ENCODE results near the gene SPRR4. TPM values are rescaled to one million over a fixed set of nuclear protein-coding genes. Genes with fewer than 3 reads are reported as not detected.

SPRR4 gene
- polyA plus RNA-seq, 1 donor (not counting 4 experiments of a cell fraction or from before 2014, with no cell fraction given), result 1.9 TPM

GRCh38 chr1:152969036-152969435 lies 1.4 kb upstream of the SPRR4 start:
- Histone ChIP-seq H3K79me2 (ENCODE audit: control insufficient read depth, insufficient read depth, low read length) (no peaks in the 10 kb centered on the region), H4K20me1 (ENCODE audit: control insufficient read depth, extremely low read depth, insufficient read depth, low read length) (no peaks in the 10 kb centered on the region), H3K9me1 (ENCODE audit: control insufficient read depth, extremely low read depth, insufficient read depth, low read length) (no peaks in the 10 kb centered on the region), H3K27ac (ENCODE audit: control insufficient read depth, insufficient read depth, low read length) (no peak overlapping the region), H3K4me3 (ENCODE audit: control insufficient read depth in 2 of 3, extremely low read depth in 1 of 3, insufficient read depth in 2 of 3, low read depth in 1 of 3, low read length in 3 of 3) (no peak overlapping the region), H3K36me3 (ENCODE audit: control insufficient read depth in 2 of 2, extremely low read depth in 1 of 2, insufficient read depth in 2 of 2, low read length in 2 of 2) (no peaks in the 10 kb centered on the region), H3K4me1 (ENCODE audit: control insufficient read depth, extremely low read depth, insufficient read depth, low read length) (peaks cover 27% of the 10 kb centered on the region), H3K9me3 (ENCODE audit: control insufficient read depth, low read depth, low read length) (no peaks in the 10 kb centered on the region), H3K27me3 (ENCODE audit: control insufficient read depth, extremely low read depth, insufficient read depth, low read length) (no peaks in the 10 kb centered on the region), H2AFZ (ENCODE audit: control insufficient read depth, low read length) (no peak overlapping the region), H3K9ac (ENCODE audit: control insufficient read depth, extremely low read depth, insufficient read depth, low read length) (no peak overlapping the region), H3K4me2 (ENCODE audit: control insufficient read depth, extremely low read depth, insufficient read depth, low read depth, low read length) (no peak overlapping the region)
- TF ChIP-seq EZH2 (IDR thresholded peaks at IDR 0.05; ENCODE audit: low read length) (no peak), CTCF (optimal IDR thresholded peaks at IDR 0.05 in 1 of 3, IDR thresholded peaks at IDR 0.05 in 1 of 3, conservative IDR thresholded peaks at IDR 0.05 in 1 of 3; ENCODE audit: extremely low read depth in 1 of 3, insufficient read depth in 2 of 3, low read length in 3 of 3) (no peak)
- FAIRE-seq (peak; percentile 58), DNase-seq (ENCODE audit: low read depth, low spot score) (no peak)
- dilution Hi-C loops (cut with MboI; ENCODE audit: extremely low pct_ligation_motif_present, low sequenced_read_pairs), result no loop called here

GRCh38 chr1:152972196-152972886 lies 1.9 kb downstream of the SPRR4 start:
- H3K36me3 ChIP-seq (ENCODE audit: control insufficient read depth in 2 of 2, extremely low read depth in 1 of 2, insufficient read depth in 2 of 2, low read length in 2 of 2), result no peaks in the 10 kb centered on the region
- peaks cover 19% of the 10 kb centered on the region for H3K4me1 ChIP-seq (ENCODE audit: control insufficient read depth, extremely low read depth, insufficient read depth, low read length)
- dilution Hi-C loops (cut with MboI; ENCODE audit: extremely low pct_ligation_motif_present, low sequenced_read_pairs), result no loop called here
- no peak overlapping the region for H3K9ac ChIP-seq (ENCODE audit: control insufficient read depth, extremely low read depth, insufficient read depth, low read length)
- H3K4me3 ChIP-seq (ENCODE audit: control insufficient read depth in 2 of 3, extremely low read depth in 1 of 3, insufficient read depth in 2 of 3, low read depth in 1 of 3, low read length in 3 of 3), result no peak overlapping the region
- H4K20me1 ChIP-seq (ENCODE audit: control insufficient read depth, extremely low read depth, insufficient read depth, low read length), result no peaks in the 10 kb centered on the region
- H3K27me3 ChIP-seq (ENCODE audit: control insufficient read depth, extremely low read depth, insufficient read depth, low read length), result no peaks in the 10 kb centered on the region
- TF ChIP-seq CTCF (optimal IDR thresholded peaks at IDR 0.05 in 1 of 3, IDR thresholded peaks at IDR 0.05 in 1 of 3, conservative IDR thresholded peaks at IDR 0.05 in 1 of 3; ENCODE audit: extremely low read depth in 1 of 3, insufficient read depth in 2 of 3, low read length in 3 of 3), result no peak
- TF ChIP-seq EZH2 (IDR thresholded peaks at IDR 0.05; ENCODE audit: low read length), result no peak
- peak overlapping the region; percentile 36 for H2AFZ ChIP-seq (ENCODE audit: control insufficient read depth, low read length)
- no peaks in the 10 kb centered on the region for H3K9me1 ChIP-seq (ENCODE audit: control insufficient read depth, extremely low read depth, insufficient read depth, low read length)
- no peaks in the 10 kb centered on the region for H3K9me3 ChIP-seq (ENCODE audit: control insufficient read depth, low read depth, low read length)
- DNase-seq (ENCODE audit: low read depth, low spot score), result no peak
- H3K27ac ChIP-seq (ENCODE audit: control insufficient read depth, insufficient read depth, low read length), result peak overlapping the region; percentile 47
- no peaks in the 10 kb centered on the region for H3K79me2 ChIP-seq (ENCODE audit: control insufficient read depth, insufficient read depth, low read length)
- FAIRE-seq, result peak; percentile 87
- H3K4me2 ChIP-seq (ENCODE audit: control insufficient read depth, extremely low read depth, insufficient read depth, low read depth, low read length), result peak overlapping the region; percentile 67
